Psoas muscle (tissue), 8 donors: Measurements from ENCODE around the gene FRRS1L. TPM values are rescaled to one million over a fixed set of nuclear protein-coding genes. Genes with fewer than 3 reads are reported as not detected.

Source experiments
- ATAC-seq, 4 donors: fragments of 200-7000 bp; cut with Tn5 transposase; one replicate each; pipeline ENCODE4 v1.9.1; 2020; ENCODE audit warnings: moderate library complexity in 3 of 4, mild to moderate bottlenecking in 2 of 4
- DNase-seq, 2 donors: peaks; one replicate each; pipeline ENCODE4 v3.0.0-alpha.2; 2020
- H3K27ac ChIP-seq: fragments of 200-600 bp; one replicate; pipeline ENCODE4 v1.8.0; 2022
- H3K27me3 ChIP-seq, 3 donors: fragments of 200-600 bp in 1 of 3; one replicate each; pipeline versions ENCODE4 v1.6.1 to v1.8.0; 2013 to 2022; ENCODE audit warnings: low read length in 2 of 3, mild to moderate bottlenecking in 2 of 3, moderate library complexity in 1 of 3; ENCODE audit not compliant: insufficient read depth in 3 of 3
- H3K36me3 ChIP-seq, 2 donors: fragments of 200-600 bp in 1 of 2; one replicate each; pipeline versions ENCODE4 v1.6.1 to v1.8.0; 2013 to 2022; ENCODE audit warnings: low read depth in 1 of 2, mild to moderate bottlenecking in 1 of 2, moderate library complexity in 1 of 2; ENCODE audit not compliant: insufficient read depth in 1 of 2
- H3K4me1 ChIP-seq: fragments of 200-600 bp; one replicate; pipeline ENCODE4 v1.8.0; 2022
- H3K4me3 ChIP-seq: fragments of 200-600 bp; one replicate; pipeline ENCODE4 v1.8.0; 2022; ENCODE audit warnings: mild to moderate bottlenecking
- H3K9me3 ChIP-seq: fragments of 200-600 bp; one replicate; pipeline ENCODE4 v1.8.0; 2022
- CTCF ChIP-seq: fragments of 200-600 bp; IDR thresholded peaks from one replicate; pipeline ENCODE4 v1.8.0; 2022; ENCODE audit warnings: antibody characterized with exemption
- WGBS, 3 donors: extraction: QIAGEN DNeasy Blood & Tissue Kit; methylation state at CpG; one replicate each; pipeline versions ENCODE4 v1.1.6 to v1.1.7; 2013; 5-methylcytosine and 5-hydroxymethylcytosine counted together
- intact Hi-C, 2 donors: fragments of 100-400 bp; cut with DNase I; formaldehyde crosslinking; loops; one replicate each; pipeline versions ENCODE4 v1.11.0 to v1.14.2; 2022
- polyA plus RNA-seq, 3 donors: library from polyadenylated mRNA; stranded (reverse); fragments of 200-250 nt; gene quantifications; one replicate each; pipeline ENCODE4 v1.2.3, GENCODE V29; 2013
- total RNA-seq, 4 donors: library from RNA; stranded (reverse); fragmentation: NEBNext Ultra II Directional in 2 of 4; extraction: Animal tissue kit (Norgen Biotek cat#: 25700) in 2 of 4; gene quantifications; one replicate each; pipeline versions ENCODE4 v1.2.1 to v1.2.4, GENCODE V29; 2021 to 2023
- donor health status: healthy with polysubstance abuse.
- donor health status: DM: no; HTN: no; CAD: no; lungs with moderate emphysema.
- donor health status: Bipolar disorder and iron deficiency.
- donor health status: healthy.
- donor health status: DM: yes; HTN: yes; CAD: no.
- donor health status: DM: no; HTN: no; CAD: no.
- donor health status: DM: no; HTN: no; CAD: no.
- donor health status: DM: yes; HTN: yes; CAD: no.

The FRRS1L gene
- total and polyA plus RNA-seq, 7 donors, result under 0.01 to 0.04 (median 0.01) TPM; not detected in 4

- intact Hi-C loops, result no loop called here
- WGBS, 3 donors, result 95 to 99% (median 96%) methylated on average over 2 of the region's 2 CpGs
- DNase-seq (no peak), ATAC-seq (no peak)
- Histone ChIP-seq H3K4me1 (peaks cover 9% of the 10 kb centered on the region), H3K4me3 (no peak overlapping the region), H3K27ac (no peak overlapping the region), H3K9me3 (no peaks in the 10 kb centered on the region), H3K27me3 (no peaks in the 10 kb centered on the region), H3K36me3 (peaks cover 3 to 76% of the 10 kb centered on the region in 2 donors)
- no peak for TF ChIP-seq CTCF
Measured at GRCh38 chr9:109087795-109088194, 79.3 kb downstream of the FRRS1L start.

GRCh38 chr9:109086221-109086620 is 80.8 kb downstream of the FRRS1L start:
- Histone ChIP-seq H3K27me3 (no peaks in the 10 kb centered on the region), H3K36me3 (peaks cover 3 to 80% of the 10 kb centered on the region in 2 donors), H3K9me3 (no peaks in the 10 kb centered on the region), H3K4me1 (no peaks in the 10 kb centered on the region), H3K27ac (no peak overlapping the region), H3K4me3 (no peak overlapping the region)
- peak in 2 of 4 donors; percentile 47 to 49 for ATAC-seq
- intact Hi-C loops, result no loop called here
- WGBS, 3 donors, result 89 to 94% (median 93%) methylated on average over 3 of the region's 3 CpGs
- DNase-seq, result no peak
- no peak for TF ChIP-seq CTCF

- Histone ChIP-seq H3K27me3 (no peaks in the 10 kb centered on the region), H3K4me3 (no peak overlapping the region), H3K4me1 (no peaks in the 10 kb centered on the region), H3K27ac (no peak overlapping the region), H3K36me3 (peaks cover 3 to 80% of the 10 kb centered on the region in 2 donors), H3K9me3 (no peaks in the 10 kb centered on the region)
- DNase-seq (no peak), ATAC-seq (no peak)
- TF ChIP-seq CTCF, result no peak
- intact Hi-C loops, result no loop called here
Measured at GRCh38 chr9:109085510-109085909, 81.5 kb downstream of the FRRS1L start.

- intact Hi-C loops, result no loop called here
- TF ChIP-seq CTCF, result no peak
- WGBS, 3 donors, result 94 to 98% (median 97%) methylated on average over 4 of the region's 4 CpGs
- no peak overlapping the region for H3K27ac ChIP-seq
- no peaks in the 10 kb centered on the region for H3K9me3 ChIP-seq
- ATAC-seq (no peak), DNase-seq (no peak)
- no peaks in the 10 kb centered on the region for H3K27me3 ChIP-seq
- H3K4me3 ChIP-seq, result no peak overlapping the region
- H3K36me3 ChIP-seq, result peaks cover 3 to 80% of the 10 kb centered on the region in 2 donors
- H3K4me1 ChIP-seq, result no peaks in the 10 kb centered on the region
Measured at GRCh38 chr9:109083813-109084405, 83.1 kb downstream of the FRRS1L start.

GRCh38 chr9:109083141-109083540 is 83.9 kb downstream of the FRRS1L start:
- intact Hi-C loops, result no loop called here

More at GRCh38 chr9:109083141-109083540, 83.9 kb downstream of the FRRS1L start:
- H3K4me3 ChIP-seq, result no peak overlapping the region
- DNase-seq (no peak), ATAC-seq (no peak)
- H3K27me3 ChIP-seq, result no peaks in the 10 kb centered on the region
- WGBS, 3 donors, result 74 to 87% (median 85%) methylated on average over 7 of the region's 7 CpGs
- no peaks in the 10 kb centered on the region for H3K4me1 ChIP-seq
- no peak overlapping the region for H3K27ac ChIP-seq
- H3K9me3 ChIP-seq, result no peaks in the 10 kb centered on the region
- TF ChIP-seq CTCF, result no peak
- peaks cover 3 to 80% of the 10 kb centered on the region in 2 donors for H3K36me3 ChIP-seq
